Caco-2 (cell line): ENCODE results near the gene HOXD11. TPM values are rescaled to one million over a fixed set of nuclear protein-coding genes. Genes with fewer than 3 reads are reported as not detected.
A peak's percentile ranks its signal among the peaks of the same experiment; 100 is the strongest.

Experiments
- BruUV-seq: library from RNA; stranded (reverse); fragments of 400-500 nt; replicated peaks from 2 replicates; lab custom pipeline; 2021; lab: Mats Ljungman, UMichigan
- CTCF ChIA-PET: fragments of 300-600 bp; sonication (Branson Sonifier 250); formaldehyde crosslinking; loops from one replicate; lab custom pipeline; 2022; ENCODE audit warnings: antibody characterized with exemption; lab: Charles Lee
- POLR2A ChIA-PET: fragments of 300-600 bp; sonication (Branson Sonifier 250); formaldehyde crosslinking; loops from one replicate; lab custom pipeline; 2022; ENCODE audit warnings: antibody characterized with exemption; lab: Charles Lee
- DNase-seq, 2 experiments: peaks; one replicate each; pipeline versions ENCODE4 v3.0.0 to v3.0.0-alpha.2; 2020 to 2022
- H3K27me3 ChIP-seq: replicated peaks from 2 replicates; pipeline ENCODE4 v1.6.0; 2011; ENCODE audit warnings: low read length; ENCODE audit not compliant: control insufficient read depth, insufficient read depth
- H3K36me3 ChIP-seq: 2 replicates; pipeline ENCODE4 v1.5.1; 2011; ENCODE audit warnings: low read length; ENCODE audit not compliant: control insufficient read depth, insufficient read depth
- H3K4me1 ChIP-seq: fragments of 250-450 bp; sonication (Bioruptor Pico); 2 replicates; pipeline ENCODE4 v1.5.1; 2020; ENCODE audit warnings: mild to moderate bottlenecking
- H3K4me3 ChIP-seq: 2 replicates; pipeline ENCODE4 v1.5.1; 2011; ENCODE audit warnings: low read depth, mild to moderate bottlenecking, control low read depth, low read length
- H3K9me3 ChIP-seq: fragments of 250-450 bp; sonication (Bioruptor Pico); 2 replicates; pipeline ENCODE4 v1.5.1; 2020; ENCODE audit warnings: mild to moderate bottlenecking, moderate library complexity
- H3K27ac Mint-ChIP-seq: one replicate; pipeline ENCODE4 v1.8.0; 2022; ENCODE audit warnings: mixed read lengths; ENCODE audit not compliant: unreplicated experiment
- H3K27me3 Mint-ChIP-seq: one replicate; pipeline ENCODE4 v1.8.0; 2022; ENCODE audit warnings: mixed read lengths; ENCODE audit not compliant: insufficient read depth, unreplicated experiment
- H3K36me3 Mint-ChIP-seq: one replicate; pipeline ENCODE4 v1.8.0; 2022; ENCODE audit warnings: mild to moderate bottlenecking, mixed read lengths; ENCODE audit not compliant: insufficient read depth, unreplicated experiment
- H3K4me1 Mint-ChIP-seq: one replicate; pipeline ENCODE4 v1.8.0; 2022; ENCODE audit warnings: low read depth, mixed read lengths; ENCODE audit not compliant: unreplicated experiment
- H3K4me3 Mint-ChIP-seq: one replicate; pipeline ENCODE4 v1.8.0; 2022; ENCODE audit warnings: mild to moderate bottlenecking, moderate library complexity, mixed read lengths; ENCODE audit not compliant: unreplicated experiment
- H3K9me3 Mint-ChIP-seq: one replicate; pipeline ENCODE4 v1.8.0; 2022; ENCODE audit warnings: mixed read lengths; ENCODE audit not compliant: unreplicated experiment
- intact Hi-C: fragments of 100-400 bp; cut with micrococcal nuclease; formaldehyde crosslinking; loops from one replicate; pipeline ENCODE4 v1.10.0; 2022; ENCODE audit not compliant: unreplicated experiment
- total RNA-seq: library from RNA; stranded (reverse); gene quantifications from 2 replicates; pipeline ENCODE4 v1.2.3, GENCODE V29; 2022
- TF ChIP-seq, protein P1 (sequence below), 2 experiments: fragments of 200-600 bp in 1 of 2; IDR thresholded peaks; 1 replicate in 1 of 2; 2 replicates in 1 of 2; pipeline versions ENCODE4 v1.5.1 to v1.8.0; 2011 to 2022; ENCODE audit warnings: antibody characterized with exemption in 1 of 2, control low read depth in 1 of 2, inconsistent platforms in 1 of 2, low read depth in 1 of 2, low read length in 1 of 2, mild to moderate bottlenecking in 1 of 2, moderate library complexity in 1 of 2; ENCODE audit not compliant: insufficient read depth in 1 of 2, severe bottlenecking in 1 of 2, unreplicated experiment in 1 of 2

HOXD11 gene
- total RNA-seq, 1 experiment from 2014 or later: not detected

DNA sequence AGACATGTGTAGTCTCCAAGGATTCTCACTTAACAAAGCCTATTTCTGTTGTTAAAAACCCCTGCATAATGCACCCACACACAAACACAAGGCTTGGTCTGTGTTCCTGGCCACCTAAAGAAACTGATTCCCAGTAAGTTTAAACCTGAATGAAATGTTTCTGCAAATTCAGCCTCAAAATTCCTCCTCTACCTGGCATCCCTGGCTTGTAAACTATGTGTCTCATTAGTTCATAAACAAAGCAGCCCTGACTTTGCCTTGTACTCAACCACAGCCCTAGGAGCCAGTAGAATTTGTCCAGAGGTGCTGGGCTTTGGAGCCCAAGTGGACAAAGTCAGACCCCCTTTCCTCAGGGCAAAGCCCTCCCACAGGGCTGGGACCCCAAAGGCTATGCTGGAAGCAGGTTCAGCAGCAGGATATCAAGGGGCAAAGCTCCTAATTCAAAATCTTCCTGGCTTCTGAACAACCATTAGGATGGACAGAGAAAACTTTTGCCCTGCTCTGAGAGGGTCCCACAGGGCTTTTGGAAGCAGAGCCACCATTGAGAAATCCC lies 17.2 kb upstream of the HOXD11 start:
- Histone ChIP-seq H3K9me3 (no peaks in the 10 kb centered on the region), H3K4me3 (no peak overlapping the region), H3K4me1 (peaks cover 19% of the 10 kb centered on the region; the same call in 1 of the 2 replicates), H3K27me3 (peaks cover 23% of the 10 kb centered on the region), H3K36me3 (no peaks in the 10 kb centered on the region)
- H3K9me3 Mint-ChIP-seq: no peaks in the 10 kb centered on the region
- no peak for DNase-seq
- no peak overlapping the region for H3K27ac Mint-ChIP-seq
- POLR2A ChIA-PET: no interaction called here
- peaks cover 5% of the 10 kb centered on the region for H3K4me1 Mint-ChIP-seq
- intact Hi-C loops: loop anchor here (10.0 kb wide), 3 partner anchors 205 to 1055 kb away; no protein-coding TSS in a partner anchor
- no TSS peak for BruUV-seq
- peaks cover 48% of the 10 kb centered on the region for H3K27me3 Mint-ChIP-seq
- no peak overlapping the region for H3K4me3 Mint-ChIP-seq
- CTCF ChIA-PET: no interaction called here
- TF ChIP-seq, protein P1, sequence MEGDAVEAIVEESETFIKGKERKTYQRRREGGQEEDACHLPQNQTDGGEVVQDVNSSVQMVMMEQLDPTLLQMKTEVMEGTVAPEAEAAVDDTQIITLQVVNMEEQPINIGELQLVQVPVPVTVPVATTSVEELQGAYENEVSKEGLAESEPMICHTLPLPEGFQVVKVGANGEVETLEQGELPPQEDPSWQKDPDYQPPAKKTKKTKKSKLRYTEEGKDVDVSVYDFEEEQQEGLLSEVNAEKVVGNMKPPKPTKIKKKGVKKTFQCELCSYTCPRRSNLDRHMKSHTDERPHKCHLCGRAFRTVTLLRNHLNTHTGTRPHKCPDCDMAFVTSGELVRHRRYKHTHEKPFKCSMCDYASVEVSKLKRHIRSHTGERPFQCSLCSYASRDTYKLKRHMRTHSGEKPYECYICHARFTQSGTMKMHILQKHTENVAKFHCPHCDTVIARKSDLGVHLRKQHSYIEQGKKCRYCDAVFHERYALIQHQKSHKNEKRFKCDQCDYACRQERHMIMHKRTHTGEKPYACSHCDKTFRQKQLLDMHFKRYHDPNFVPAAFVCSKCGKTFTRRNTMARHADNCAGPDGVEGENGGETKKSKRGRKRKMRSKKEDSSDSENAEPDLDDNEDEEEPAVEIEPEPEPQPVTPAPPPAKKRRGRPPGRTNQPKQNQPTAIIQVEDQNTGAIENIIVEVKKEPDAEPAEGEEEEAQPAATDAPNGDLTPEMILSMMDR (IDR thresholded peaks at IDR 0.05; ENCODE audit: insufficient read depth in 1 of 2, low read depth in 1 of 2, low read length in 1 of 2, severe bottlenecking in 1 of 2, unreplicated experiment in 1 of 2): no peak
- H3K36me3 Mint-ChIP-seq: no peaks in the 10 kb centered on the region

DNA sequence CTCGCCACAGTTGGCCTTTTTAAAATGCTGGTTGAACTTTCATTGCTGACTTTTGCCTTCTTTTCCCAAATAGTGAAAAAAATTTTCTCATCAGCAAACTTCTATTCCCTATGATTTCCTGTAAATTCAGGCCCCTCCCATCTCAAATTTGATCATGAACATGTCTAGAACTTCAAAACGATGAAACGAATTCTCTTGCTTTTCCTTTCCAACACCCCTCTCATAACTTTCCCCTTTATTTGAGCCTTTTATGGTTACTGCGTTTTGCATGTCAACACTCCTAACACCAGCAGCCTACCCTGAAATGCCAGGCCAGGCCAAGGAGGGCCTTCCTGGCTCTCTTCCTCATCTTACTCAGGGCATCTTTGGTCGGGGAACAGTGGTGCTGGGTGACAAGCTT lies 16.2 kb upstream of the HOXD11 start:
- CTCF ChIA-PET: no interaction called here
- Histone ChIP-seq H3K4me1 (peaks cover 12% of the 10 kb centered on the region; the same call in 1 of the 2 replicates), H3K27me3 (peaks cover 18% of the 10 kb centered on the region), H3K36me3 (no peaks in the 10 kb centered on the region), H3K9me3 (no peaks in the 10 kb centered on the region), H3K4me3 (no peak overlapping the region)
- no TSS peak for BruUV-seq
- Mint-ChIP-seq H3K27me3 (peaks cover 45% of the 10 kb centered on the region), H3K27ac (no peak overlapping the region), H3K9me3 (no peaks in the 10 kb centered on the region), H3K36me3 (no peaks in the 10 kb centered on the region), H3K4me3 (no peak overlapping the region), H3K4me1 (no peaks in the 10 kb centered on the region)
- TF ChIP-seq, protein P1 (IDR thresholded peaks at IDR 0.05; ENCODE audit: insufficient read depth in 1 of 2, low read depth in 1 of 2, low read length in 1 of 2, severe bottlenecking in 1 of 2, unreplicated experiment in 1 of 2): no peak
- intact Hi-C loops: loop anchor here (10.0 kb wide), 2 partner anchors 486 to 1056 kb away; no protein-coding TSS in a partner anchor
- DNase-seq: no peak
- POLR2A ChIA-PET: no interaction called here

DNA sequence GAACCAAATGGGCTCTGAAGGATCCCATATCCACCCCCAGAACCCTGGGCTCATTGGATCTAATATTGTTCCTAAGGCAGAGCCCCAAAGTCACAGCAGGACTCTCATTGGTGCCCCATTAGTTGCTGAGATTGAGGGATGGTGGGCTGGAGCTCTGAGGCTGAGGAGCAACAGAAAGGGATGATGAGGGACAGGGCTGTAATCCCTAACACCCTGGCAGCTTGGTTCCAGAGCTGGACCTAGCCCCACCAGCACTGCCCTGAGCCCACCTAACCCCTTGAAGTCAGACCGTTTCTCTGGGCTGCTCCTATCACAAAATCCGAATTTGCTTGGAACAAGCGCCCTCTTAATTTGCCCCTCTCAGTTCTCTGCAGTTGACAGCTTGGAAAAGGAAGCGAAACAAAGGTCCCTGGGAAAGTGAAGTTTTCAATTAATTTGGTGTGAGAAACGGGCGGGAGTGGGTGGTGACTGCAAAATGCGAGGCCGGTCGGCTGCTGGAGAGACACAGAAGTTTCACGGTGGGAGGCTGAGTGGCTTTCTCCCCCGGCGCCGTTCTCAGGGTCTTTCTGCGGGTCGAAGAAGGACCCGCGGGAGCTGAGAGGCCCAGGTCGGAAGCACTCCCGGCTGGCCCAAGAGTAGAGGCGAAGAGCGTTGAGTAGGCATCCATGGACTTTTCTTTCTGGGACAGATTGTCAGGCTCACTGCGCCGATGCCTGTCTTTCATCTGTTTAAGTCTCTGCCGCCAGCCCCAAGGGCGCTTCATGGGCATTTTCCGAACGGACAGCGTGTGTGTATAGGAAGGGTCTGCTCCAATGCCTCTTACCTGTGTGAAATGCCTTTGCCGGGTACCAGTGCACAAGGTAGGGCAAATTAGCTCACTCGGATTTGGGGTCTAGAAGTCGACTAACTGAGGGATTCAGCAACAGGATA lies 15.5 kb upstream of the HOXD11 start:
- no peaks in the 10 kb centered on the region for H3K36me3 ChIP-seq
- Mint-ChIP-seq H3K27me3 (peaks cover 41% of the 10 kb centered on the region), H3K4me1 (no peaks in the 10 kb centered on the region), H3K9me3 (no peaks in the 10 kb centered on the region), H3K4me3 (peak overlapping the region; percentile 68), H3K27ac (no peak overlapping the region), H3K36me3 (no peaks in the 10 kb centered on the region)
- peaks cover 9% of the 10 kb centered on the region for H3K4me1 ChIP-seq
- intact Hi-C loops: loop anchor here (10.0 kb wide), 2 partner anchors 487 to 1057 kb away; no protein-coding TSS in a partner anchor
- TF ChIP-seq, protein P1 (IDR thresholded peaks at IDR 0.05; ENCODE audit: insufficient read depth in 1 of 2, low read depth in 1 of 2, low read length in 1 of 2, severe bottlenecking in 1 of 2, unreplicated experiment in 1 of 2): no peak
- H3K9me3 ChIP-seq: no peaks in the 10 kb centered on the region
- peaks cover 14% of the 10 kb centered on the region for H3K27me3 ChIP-seq
- no peak for DNase-seq
- no peak overlapping the region for H3K4me3 ChIP-seq
- no TSS peak for BruUV-seq
- ChIA-PET POLR2A (no interaction called here), CTCF (no interaction called here)
